Activated CD4-positive, alpha-beta T cell treated with anti-CD3 and anti-CD28 coated beads for 24 hours (primary cell): ENCODE data around the gene MYH9.
A peak's percentile ranks its signal among the peaks of the same experiment; 100 is the strongest.

ENCODE experiments used
- DNase-seq, 2 donors: peaks; one replicate each; pipeline ENCODE4 v3.0.0-alpha.2; 2020; ENCODE audit warnings: low read depth in 2 of 2

Gene MYH9

GRCh38 chr22:36316419-36316818 lies 71.3 kb downstream of the MYH9 start:
- DNase-seq = no peak

GRCh38 chr22:36315325-36315724 lies 72.4 kb downstream of the MYH9 start:
- DNase-seq = no peak

- no peak for DNase-seq
Observed at GRCh38 chr22:36311386-36312085, 76.2 kb downstream of the MYH9 start.

DNA sequence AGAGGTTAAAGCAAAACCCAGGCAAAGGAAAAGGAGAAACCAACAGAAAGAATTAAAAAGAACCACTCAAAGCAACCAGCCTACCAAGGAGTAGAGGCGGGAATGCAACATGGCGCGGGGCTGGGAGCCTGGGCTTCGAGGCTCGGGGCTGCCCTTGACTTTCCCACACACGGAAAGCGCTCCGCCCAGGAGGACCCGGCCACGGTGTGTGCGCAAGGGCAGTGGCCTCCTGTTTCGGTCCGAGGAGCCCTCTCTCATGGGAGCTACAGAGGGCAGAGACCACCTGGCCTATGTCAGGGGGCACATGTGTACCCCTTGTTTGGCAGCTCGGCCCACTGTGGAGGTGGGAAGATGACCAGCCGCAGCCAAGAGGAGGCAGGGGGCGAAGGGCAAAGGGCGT lies 78.9 kb downstream of the MYH9 start:
- DNase-seq = no peak

DNA sequence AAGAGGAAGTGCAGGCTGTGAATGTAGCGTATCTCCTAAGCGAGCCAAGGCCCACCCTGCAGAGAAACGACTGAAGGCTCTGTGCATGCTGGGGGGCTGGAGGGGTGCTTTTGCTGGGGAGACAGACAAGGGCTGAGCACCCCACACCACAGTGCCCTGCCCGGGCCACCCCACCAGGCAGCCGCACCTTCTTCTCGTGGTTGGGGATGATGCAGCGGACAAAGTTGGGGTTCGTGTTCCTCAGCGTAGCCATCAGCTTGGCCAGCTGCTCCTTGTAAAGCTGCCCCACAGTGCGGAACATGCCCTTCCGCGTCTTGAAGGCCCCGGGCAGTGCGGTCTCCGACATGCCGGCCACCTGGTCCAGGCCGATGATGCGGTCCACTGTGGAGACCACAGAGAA lies 81.5 kb downstream of the MYH9 start:
- no peak for DNase-seq

DNA sequence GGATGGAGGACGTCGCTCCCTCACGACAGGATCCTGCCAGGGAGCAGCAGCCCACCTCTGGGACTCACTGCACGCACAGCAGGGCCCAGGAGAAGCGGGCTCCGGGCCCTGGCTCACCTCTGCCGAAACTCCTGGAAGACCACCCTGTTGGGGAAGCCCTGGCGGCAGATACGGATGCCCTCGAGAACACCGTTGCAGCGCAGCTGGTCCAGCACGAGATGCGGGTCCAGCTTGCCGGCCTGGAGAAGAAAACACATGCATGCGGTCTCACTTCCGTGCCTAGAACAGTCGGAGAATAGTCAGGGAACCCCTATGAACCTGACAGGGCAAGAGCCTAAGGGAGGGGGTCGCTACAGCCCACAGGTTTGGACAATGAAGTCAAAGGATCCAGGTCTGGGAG lies 82.0 kb downstream of the MYH9 start:
- no peak for DNase-seq

GRCh38 chr22:36304429-36304828 lies 83.3 kb downstream of the MYH9 start:
- no peak for DNase-seq

DNA sequence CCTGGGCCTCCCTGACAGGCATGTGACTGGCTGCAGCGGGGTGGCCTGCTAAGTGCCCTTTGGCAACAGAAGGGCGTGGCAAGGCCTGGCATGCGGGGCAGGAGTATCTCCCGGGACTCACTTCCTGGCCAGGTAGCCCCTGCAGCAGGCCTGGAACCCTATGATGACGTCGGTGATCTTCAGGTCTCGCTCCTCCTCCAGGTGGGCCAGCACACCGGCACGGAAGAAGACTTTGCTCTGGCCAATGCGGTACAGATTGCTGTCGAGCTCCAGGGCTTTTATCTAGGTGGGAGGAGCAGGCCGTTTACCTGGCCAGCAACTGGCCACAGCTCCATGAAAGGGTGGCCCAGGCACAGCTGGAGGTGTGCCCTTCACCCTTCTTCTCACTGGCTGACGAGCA lies 83.9 kb downstream of the MYH9 start:
- DNase-seq = no peak

DNA sequence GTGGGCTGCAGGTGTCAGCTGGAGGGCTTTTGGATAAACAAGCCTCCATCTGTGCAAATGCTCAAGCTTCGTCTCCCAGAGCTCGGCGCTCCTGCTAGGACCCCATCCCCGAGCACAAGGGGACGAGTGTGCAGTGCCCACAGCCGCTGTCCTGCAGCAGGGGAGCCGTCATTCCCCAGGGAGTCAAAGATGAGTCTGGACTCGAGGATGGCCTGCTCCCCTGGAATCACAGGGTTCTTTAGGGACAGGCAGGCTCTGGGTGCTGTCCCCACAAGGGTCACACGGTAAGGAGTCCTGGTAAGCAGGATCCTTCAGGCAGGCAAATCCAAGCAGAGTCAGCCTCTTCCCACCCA lies 84.7 kb downstream of the MYH9 start:
- DNase-seq = no peak

DNA sequence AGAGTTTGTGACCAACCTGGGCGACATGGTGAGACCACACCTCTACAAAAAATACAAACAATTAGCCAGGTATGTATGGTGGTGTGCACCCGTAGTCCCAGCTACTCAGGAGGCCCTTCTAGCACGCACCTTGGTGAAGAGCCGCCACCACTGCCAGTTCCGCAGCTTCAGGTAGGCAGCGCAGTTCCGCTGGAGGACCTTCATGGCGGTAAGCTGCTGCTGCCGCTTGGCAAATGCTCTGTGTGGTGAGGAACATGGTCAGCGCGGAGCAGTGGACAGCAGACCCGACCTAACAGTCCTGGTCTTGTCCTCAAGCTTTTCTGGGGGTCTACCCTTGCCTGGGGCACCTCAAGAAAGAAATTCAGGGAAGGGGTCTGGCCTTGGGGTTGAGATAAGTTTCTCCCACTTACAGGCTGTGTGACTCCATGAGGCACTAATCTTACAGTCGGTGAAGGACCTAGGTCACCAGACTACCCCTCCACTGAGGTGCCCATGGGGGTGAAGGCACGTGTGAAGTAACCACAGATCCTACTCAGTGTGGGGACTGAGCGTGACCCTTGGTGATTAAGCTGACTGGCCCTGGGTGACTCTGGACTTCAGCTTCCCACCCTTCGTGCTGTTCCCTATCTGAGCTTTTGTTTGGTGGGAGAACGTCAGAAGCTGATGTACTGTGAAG lies 85.2 kb downstream of the MYH9 start:
- no peak for DNase-seq

- no peak for DNase-seq
Observed at GRCh38 chr22:36301851-36302250, 85.9 kb downstream of the MYH9 start.

GRCh38 chr22:36301384-36301828 lies 86.4 kb downstream of the MYH9 start:
- peak; percentile 76 to 80 for DNase-seq

DNA sequence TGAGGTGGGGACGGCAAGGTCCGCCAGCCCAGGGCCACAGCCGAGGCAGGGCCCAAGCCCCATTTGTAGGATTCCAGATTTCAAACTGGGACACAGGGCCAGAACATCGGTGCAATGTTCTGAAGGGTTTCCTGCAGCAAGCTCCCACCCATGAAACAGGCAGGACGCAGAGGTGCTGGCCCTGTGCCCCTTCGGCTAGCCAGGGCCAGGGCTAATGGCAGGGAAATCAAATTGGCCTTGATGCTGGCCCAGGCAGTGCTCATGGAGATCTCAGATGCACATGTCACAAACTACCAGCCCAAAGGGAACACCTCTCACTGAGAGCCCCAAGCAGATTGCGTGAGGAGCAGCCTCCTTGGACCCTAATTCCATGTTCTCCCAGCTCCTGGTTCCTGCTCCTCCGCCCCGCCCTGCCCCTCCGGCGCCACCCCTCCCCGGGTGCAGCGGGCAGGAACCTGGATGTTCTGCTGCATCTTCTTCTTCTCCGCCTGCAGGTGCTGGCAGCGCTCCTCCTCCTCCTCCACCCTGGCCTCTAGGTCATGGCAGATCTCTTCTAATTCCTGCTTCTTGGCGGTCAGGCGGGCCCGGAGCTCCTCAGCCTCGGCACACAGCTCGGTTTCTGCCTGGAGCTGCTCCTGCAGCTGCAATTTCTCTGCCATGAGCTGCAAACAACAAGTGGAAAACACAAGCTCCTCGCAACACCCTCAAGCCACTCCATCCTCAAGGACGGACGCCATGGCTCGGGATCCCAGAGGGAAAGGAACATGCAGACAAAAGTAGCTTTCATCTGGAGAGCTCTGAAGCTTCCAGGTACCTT lies 87.2 kb downstream of the MYH9 start:
- no peak for DNase-seq

- DNase-seq = no peak
Observed at GRCh38 chr22:36299911-36300310, 87.9 kb downstream of the MYH9 start.

GRCh38 chr22:36299295-36299694 lies 88.5 kb downstream of the MYH9 start:
- DNase-seq = no peak

DNA sequence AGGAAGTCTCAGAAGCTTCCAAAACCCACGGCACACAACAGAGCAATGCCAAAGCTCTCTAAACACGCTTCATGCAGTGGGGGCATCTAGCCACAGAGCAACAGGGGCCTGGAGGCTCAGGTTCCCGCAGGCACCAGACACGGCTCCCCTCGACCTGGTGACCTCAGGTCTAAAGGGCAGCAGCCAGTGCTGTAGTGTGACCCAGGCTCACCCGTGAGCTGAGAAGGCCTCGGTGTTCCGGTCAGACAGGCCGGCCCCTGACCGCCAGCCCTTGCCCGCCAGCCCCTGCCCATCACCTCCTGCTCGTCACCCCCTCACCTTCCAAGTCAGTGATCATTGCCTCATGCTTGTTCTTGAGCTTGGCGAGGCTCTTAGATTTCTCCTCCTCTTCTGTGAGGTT lies 89.2 kb downstream of the MYH9 start:
- no peak for DNase-seq

GRCh38 chr22:36298118-36298517 lies 89.6 kb downstream of the MYH9 start:
- DNase-seq = no peak

DNA sequence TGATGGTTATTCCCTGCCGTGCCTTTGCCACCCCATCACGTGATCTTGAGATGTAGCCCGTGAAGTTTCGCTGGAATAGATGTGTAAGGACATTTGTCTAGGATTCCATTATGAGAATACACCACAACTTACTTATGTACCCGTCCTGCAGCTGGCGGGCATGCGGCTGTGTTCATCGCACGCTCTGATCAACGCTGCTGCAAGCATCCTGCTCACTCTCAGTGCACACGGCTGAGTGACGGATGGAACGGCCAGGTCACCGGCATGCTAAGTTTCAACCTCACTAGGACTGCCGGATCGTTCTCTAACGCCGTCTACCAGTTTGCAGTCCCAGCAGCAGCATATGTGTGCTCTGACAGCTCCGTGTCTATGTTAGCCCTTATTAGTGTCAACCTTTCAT lies 90.2 kb downstream of the MYH9 start:
- DNase-seq = no peak

GRCh38 chr22:36296690-36297089 lies 91.1 kb downstream of the MYH9 start:
- DNase-seq = no peak

GRCh38 chr22:36295247-36295646 lies 92.5 kb downstream of the MYH9 start:
- no peak for DNase-seq

DNA sequence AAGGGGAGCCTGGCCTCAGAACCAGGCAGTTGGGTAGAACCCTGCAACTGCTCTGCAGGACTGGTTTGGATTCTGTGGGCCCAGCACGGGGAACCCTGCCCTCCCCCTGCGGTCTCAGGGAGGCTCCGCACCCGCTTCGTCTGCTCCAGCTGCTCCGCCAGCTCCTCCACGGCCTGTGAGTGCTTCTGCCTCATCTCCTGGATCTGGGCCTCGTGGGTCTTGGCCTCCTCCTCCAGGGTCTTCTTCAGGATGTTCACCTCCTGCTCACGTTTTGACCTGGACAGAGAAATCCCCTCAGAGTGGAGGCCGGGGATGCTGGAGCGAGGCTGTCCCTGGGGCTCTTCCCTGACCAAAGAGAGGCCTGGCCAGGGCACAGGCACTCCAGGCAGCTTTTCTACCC lies 93.0 kb downstream of the MYH9 start:
- no peak for DNase-seq

- DNase-seq = no peak
Observed at GRCh38 chr22:36294293-36294620, 93.5 kb downstream of the MYH9 start.
